ENCODE measurements around the gene MYH3.

- TF ChIP-seq GATA3 (IDR thresholded peaks at IDR 0.05; ENCODE audit: low read depth, low read length) (no peak), GATA2 (IDR thresholded peaks at IDR 0.05; ENCODE audit: low read depth, low read length) (no peak)
Measured at GRCh38 chr17:10604521-10604920, 52.6 kb downstream of the MYH3 start.

Measured in SH-SY5Y (cell line).